Left lobe of liver (tissue), 1 donor: Measurements from ENCODE around the gene CDC42BPG. TPM values are rescaled to one million over a fixed set of nuclear protein-coding genes. Genes with fewer than 3 reads are reported as not detected.

ENCODE experiments used
- total RNA-seq: library from RNA; stranded (reverse); gene quantifications from one replicate; pipeline ENCODE4 v1.2.1, GENCODE V29; 2021
- donor health status: DM: no; HTN: yes; CAD: no.

CDC42BPG gene
- total RNA-seq, 1 donor from 2014 or later: 1.2 TPM

Other genes starting within 250 kb of the CDC42BPG start
- 0.98 TPM for gene NRXN2, start 121.5 kb downstream of the CDC42BPG start, total RNA-seq
- 4.2 TPM for gene RASGRP2, start 100.5 kb downstream of the CDC42BPG start, total RNA-seq
- 0.28 TPM for gene PYGM, start 84.7 kb downstream of the CDC42BPG start, total RNA-seq
- 104 TPM for gene SF1, start 66.1 kb downstream of the CDC42BPG start, total RNA-seq
- gene MAP4K2, start 41.4 kb downstream of the CDC42BPG start, total RNA-seq: 6.6 TPM
- 24.0 TPM for gene MEN1, start 34.1 kb downstream of the CDC42BPG start, total RNA-seq
- gene EHD1, start 34.0 kb upstream of the CDC42BPG start, total RNA-seq: 29.9 TPM
- gene ATG2A, start 72.6 kb upstream of the CDC42BPG start, total RNA-seq: 34.0 TPM
- 9.1 TPM for gene PPP2R5B, start 80.0 kb upstream of the CDC42BPG start, total RNA-seq
- 0.25 TPM for gene GPHA2, start 91.2 kb upstream of the CDC42BPG start, total RNA-seq
- gene MAJIN, start 127.5 kb upstream of the CDC42BPG start, total RNA-seq: not detected
- 2.4 TPM for gene BATF2, start 152.3 kb upstream of the CDC42BPG start, total RNA-seq
- 8.9 TPM for gene ARL2, start 169.5 kb upstream of the CDC42BPG start, total RNA-seq
- 8.8 TPM for gene SNX15, start 182.8 kb upstream of the CDC42BPG start, total RNA-seq
- 5.7 TPM for gene SAC3D1, start 196.6 kb upstream of the CDC42BPG start, total RNA-seq
- gene NAALADL1, start 213.9 kb upstream of the CDC42BPG start, total RNA-seq: 0.78 TPM
- 0.75 TPM for gene CDCA5, start 239.4 kb upstream of the CDC42BPG start, total RNA-seq
- gene ZFPL1, start 239.6 kb upstream of the CDC42BPG start, total RNA-seq: 18.4 TPM